ENCODE measurements around the gene KIAA1755.

- TF ChIP-seq CTCF (IDR thresholded peaks at IDR 0.05 in 8 of 11, conservative IDR thresholded peaks at IDR 0.05 in 3 of 11), result no peak
- no peak for TF ChIP-seq POLR2A (IDR thresholded peaks at IDR 0.05)
Measured at GRCh38 chr20:38205001-38205400, 55.5 kb downstream of the KIAA1755 start.

Data from spleen (tissue), 7 donors.